ENCODE data around the gene PLEKHB2. TPM values are rescaled to one million over a fixed set of nuclear protein-coding genes. Genes with fewer than 3 reads are reported as not detected.
"Not testable (repeated sequence)": the region's sequence is repeated elsewhere in the genome, so short reads cannot be mapped to it uniquely, and the experiment has no call there.

The PLEKHB2 gene
- polyA plus RNA-seq, 1 experiment: 70.5 TPM

GRCh38 chr2:131143803-131144202, 38.7 kb downstream of the PLEKHB2 start:
- no peaks in the 10 kb centered on the region for H3K9me3 ChIP-seq (ENCODE audit: control insufficient read depth, insufficient read depth, low read length)
- CTCF ChIA-PET: interaction anchor here (1.5 kb wide), 1 partner anchor 10 kb away, joined by 7 read pairs; no protein-coding TSS in a partner anchor
- H3K4me3 ChIP-seq (ENCODE audit: low read depth, low read length): no peak overlapping the region
- H3K27me3 ChIP-seq (ENCODE audit: control insufficient read depth, insufficient read depth, low read length): no peaks in the 10 kb centered on the region
- no peak overlapping the region for H3K27ac ChIP-seq (ENCODE audit: low read depth, low read length)
- POLR2A ChIA-PET: no interaction called here
- DNase-seq (ENCODE audit: low read depth, low spot score): no peak
- TF ChIP-seq CTCF (IDR thresholded peaks at IDR 0.05; ENCODE audit: low read depth, low read length): no peak

- no peak overlapping the region for H3K27ac ChIP-seq (ENCODE audit: low read depth, low read length)
- TF ChIP-seq CTCF (IDR thresholded peaks at IDR 0.05; ENCODE audit: low read depth, low read length): no peak
- H3K27me3 ChIP-seq (ENCODE audit: control insufficient read depth, insufficient read depth, low read length): no peaks in the 10 kb centered on the region
- no peak for DNase-seq (ENCODE audit: low read depth, low spot score)
- CTCF ChIA-PET: no interaction called here
- POLR2A ChIA-PET: no interaction called here
- no peak overlapping the region for H3K4me3 ChIP-seq (ENCODE audit: low read depth, low read length)
- no peaks in the 10 kb centered on the region for H3K9me3 ChIP-seq (ENCODE audit: control insufficient read depth, insufficient read depth, low read length)
These were observed 39.9 kb downstream of the PLEKHB2 start for GRCh38 chr2:131145040-131145439.

GRCh38 chr2:131146231-131146630, 41.1 kb downstream of the PLEKHB2 start:
- Histone ChIP-seq H3K27ac (ENCODE audit: low read depth, low read length) (no peak overlapping the region), H3K4me3 (ENCODE audit: low read depth, low read length) (no peak overlapping the region), H3K9me3 (ENCODE audit: control insufficient read depth, insufficient read depth, low read length) (no peaks in the 10 kb centered on the region), H3K27me3 (ENCODE audit: control insufficient read depth, insufficient read depth, low read length) (no peaks in the 10 kb centered on the region)
- no peak for DNase-seq (ENCODE audit: low read depth, low spot score)
- ChIA-PET POLR2A (no interaction called here), CTCF (no interaction called here)
- no peak for TF ChIP-seq CTCF (IDR thresholded peaks at IDR 0.05; ENCODE audit: low read depth, low read length)

- DNase-seq (ENCODE audit: low read depth, low spot score): no peak
- Histone ChIP-seq H3K27ac (ENCODE audit: low read depth, low read length) (no peak overlapping the region), H3K4me3 (ENCODE audit: low read depth, low read length) (no peak overlapping the region), H3K9me3 (ENCODE audit: control insufficient read depth, insufficient read depth, low read length) (no peaks in the 10 kb centered on the region), H3K27me3 (ENCODE audit: control insufficient read depth, insufficient read depth, low read length) (no peaks in the 10 kb centered on the region)
- no peak for TF ChIP-seq CTCF (IDR thresholded peaks at IDR 0.05; ENCODE audit: low read depth, low read length)
- POLR2A ChIA-PET: no interaction called here
- CTCF ChIA-PET: no interaction called here
These were observed 41.6 kb downstream of the PLEKHB2 start for GRCh38 chr2:131146749-131147148.

- POLR2A ChIA-PET: no interaction called here
- no peak for DNase-seq (ENCODE audit: low read depth, low spot score)
These were observed 43.3 kb downstream of the PLEKHB2 start for GRCh38 chr2:131148426-131148825.

GRCh38 chr2:131150109-131150508, 45.0 kb downstream of the PLEKHB2 start:
- CTCF ChIA-PET; H3K27ac ChIP-seq (ENCODE audit: low read depth, low read length); DNase-seq (ENCODE audit: low read depth, low spot score); POLR2A ChIA-PET; H3K27me3 ChIP-seq (ENCODE audit: control insufficient read depth, insufficient read depth, low read length); H3K9me3 ChIP-seq (ENCODE audit: control insufficient read depth, insufficient read depth, low read length); H3K4me3 ChIP-seq (ENCODE audit: low read depth, low read length): not testable (repeated sequence)

More at GRCh38 chr2:131148426-131148825, 43.3 kb downstream of the PLEKHB2 start:
- H3K27me3 ChIP-seq (ENCODE audit: control insufficient read depth, insufficient read depth, low read length): no peaks in the 10 kb centered on the region
- CTCF ChIA-PET: interaction anchor here (1.0 kb wide), 1 partner anchor 17 kb away, joined by 3 read pairs; no protein-coding TSS in a partner anchor
- no peak overlapping the region for H3K4me3 ChIP-seq (ENCODE audit: low read depth, low read length)
- TF ChIP-seq CTCF (IDR thresholded peaks at IDR 0.05; ENCODE audit: low read depth, low read length): no peak
- no peaks in the 10 kb centered on the region for H3K9me3 ChIP-seq (ENCODE audit: control insufficient read depth, insufficient read depth, low read length)
- no peak overlapping the region for H3K27ac ChIP-seq (ENCODE audit: low read depth, low read length)
